SK-N-SH (cell line): ENCODE data around the gene IGSF9. TPM values are rescaled to one million over a fixed set of nuclear protein-coding genes. Genes with fewer than 3 reads are reported as not detected.

Experiments
- CTCF ChIA-PET: fragments of 300-600, 350-600 bp; formaldehyde crosslinking; extraction: SDS; loops from one replicate; lab custom pipeline; 2021; lab: Yijun Ruan, JAX
- POLR2A ChIA-PET: fragments of 350-600 bp; sonication (Branson Sonifier 250); formaldehyde crosslinking; extraction: SDS; loops from one replicate; lab custom pipeline; 2020; ENCODE audit warnings: antibody characterized with exemption, inconsistent platforms; lab: Yijun Ruan, JAX
- DNase-seq: peaks from one replicate; pipeline ENCODE4 v3.0.0; 2012
- H2AFZ ChIP-seq: fragments of 200-600 bp; sonication (generic); 2 replicates; pipeline ENCODE4 v1.8.1; 2016; ENCODE audit warnings: antibody characterized with exemption, mild to moderate bottlenecking, low read depth
- H3F3A ChIP-seq: fragments of 200-600 bp; sonication (generic); replicated peaks from 2 replicates; pipeline ENCODE3; 2016; ENCODE audit warnings: antibody characterized with exemption, mild to moderate bottlenecking; ENCODE audit not compliant: insufficient read depth
- H3K27ac ChIP-seq, 2 experiments: fragments of 200-500 bp in 1 of 2; fragments of 200-600 bp in 1 of 2; sonication (Bioruptor generic) in 1 of 2; sonication (generic), shearing (Covaris generic) in 1 of 2; 2 replicates each; pipeline versions ENCODE4 v1.5.1 to v1.6.1; 2014 to 2016; ENCODE audit warnings: low read depth in 2 of 2, inconsistent platforms in 1 of 2, low read length in 1 of 2, mild to moderate bottlenecking in 1 of 2, mixed read lengths in 1 of 2
- H3K27me3 ChIP-seq: fragments of 200-600 bp; sonication (generic), shearing (Covaris generic); 2 replicates; pipeline ENCODE4 v1.6.1; 2016; ENCODE audit warnings: mixed run types; ENCODE audit not compliant: insufficient read depth
- H3K36me3 ChIP-seq, 2 experiments: fragments of 200-500 bp in 1 of 2; fragments of 200-600 bp in 1 of 2; sonication (Bioruptor generic) in 1 of 2; sonication (generic) in 1 of 2; replicated peaks in 1 of 2; 2 replicates each; pipeline versions ENCODE3 to v1.5.1; 2014 to 2016; ENCODE audit warnings: low read length in 1 of 2, mild to moderate bottlenecking in 1 of 2; ENCODE audit not compliant: insufficient read depth in 2 of 2, control insufficient read depth in 1 of 2
- H3K4me1 ChIP-seq, 2 experiments: fragments of 200-500 bp in 1 of 2; fragments of 200-600 bp in 1 of 2; sonication (Bioruptor generic) in 1 of 2; sonication (generic), shearing (Covaris generic) in 1 of 2; 2 replicates each; pipeline versions ENCODE4 v1.5.1 to v1.6.1; 2014 to 2016; ENCODE audit warnings: low read depth in 1 of 2, low read length in 1 of 2, mixed run types in 1 of 2; ENCODE audit not compliant: insufficient read depth in 2 of 2, control insufficient read depth in 1 of 2
- H3K4me2 ChIP-seq: fragments of 200-600 bp; sonication (generic), shearing (Covaris generic); 2 replicates; pipeline ENCODE4 v1.6.1; 2017; ENCODE audit warnings: mixed run types
- H3K4me3 ChIP-seq, 2 experiments: fragments of 200-500 bp in 1 of 2; fragments of 200-600 bp in 1 of 2; sonication (Bioruptor generic) in 1 of 2; sonication (generic), shearing (Covaris generic) in 1 of 2; 2 replicates each; pipeline versions ENCODE4 v1.5.1 to v1.8.1; 2014 to 2016; ENCODE audit warnings: low read depth in 2 of 2, inconsistent platforms in 1 of 2, low read length in 1 of 2, mild to moderate bottlenecking in 1 of 2, mixed read lengths in 1 of 2, moderate library complexity in 1 of 2
- H3K79me2 ChIP-seq: fragments of 200-600 bp; sonication (generic); 2 replicates; pipeline ENCODE4 v1.8.1; 2017; ENCODE audit warnings: mild to moderate bottlenecking; ENCODE audit not compliant: insufficient read depth
- H3K9ac ChIP-seq: fragments of 200-600 bp; sonication (generic); 2 replicates; pipeline ENCODE4 v1.6.1; 2017; ENCODE audit warnings: mixed run types
- H3K9me2 ChIP-seq: fragments of 200-600 bp; sonication (generic); 2 replicates; pipeline ENCODE4 v1.6.1; 2017; ENCODE audit warnings: mixed run types
- H3K9me3 ChIP-seq: fragments of 200-600 bp; sonication (generic); 2 replicates; pipeline ENCODE4 v1.6.1; 2017; ENCODE audit warnings: mixed run types, mild to moderate bottlenecking, moderate library complexity
- H4K20me1 ChIP-seq: fragments of 200-600 bp; sonication (generic); 2 replicates; pipeline ENCODE4 v1.6.1; 2017; ENCODE audit warnings: mild to moderate bottlenecking, mixed run types; ENCODE audit not compliant: insufficient read depth
- CHD2 ChIP-seq: fragments of 150-350 bp; IDR thresholded peaks from 2 replicates; pipeline ENCODE4 v1.6.1; 2018; ENCODE audit warnings: low read length; ENCODE audit not compliant: partially characterized antibody
- ELF1 ChIP-seq: IDR thresholded peaks from 2 replicates; pipeline ENCODE4 v1.4.0; 2012
- EP300 ChIP-seq, 2 experiments: IDR thresholded peaks; 2 replicates each; pipeline versions ENCODE4 v1.4.0 to v1.6.1; 2012; ENCODE audit warnings: borderline replicate concordance in 1 of 2, low read depth in 1 of 2, low read length in 1 of 2
- IRF3 ChIP-seq: fragments of 150-350 bp; IDR thresholded peaks from 2 replicates; pipeline ENCODE4 v1.6.1; 2016; ENCODE audit warnings: mild to moderate bottlenecking, low read depth, low read length
- JUND ChIP-seq: IDR thresholded peaks from 2 replicates; pipeline ENCODE4 v1.4.0; 2012
- POLR2AphosphoS5 ChIP-seq: IDR thresholded peaks from 2 replicates; pipeline ENCODE4 v1.6.1; 2012; ENCODE audit warnings: low read depth, low read length
- RCOR1 ChIP-seq: fragments of 150-350 bp; IDR thresholded peaks from 2 replicates; pipeline ENCODE4 v1.6.1; 2017; ENCODE audit warnings: antibody characterized with exemption, low read length
- REST ChIP-seq: IDR thresholded peaks from 2 replicates; pipeline ENCODE4 v1.6.1; 2012; ENCODE audit warnings: mild to moderate bottlenecking, low read depth, low read length, moderate library complexity
- RFX5 ChIP-seq: IDR thresholded peaks from 2 replicates; pipeline ENCODE4 v1.6.1; 2012; ENCODE audit warnings: mild to moderate bottlenecking, improper control_type of control experiment, low read length
- SIN3A ChIP-seq: IDR thresholded peaks from 2 replicates; pipeline ENCODE4 v1.6.1; 2012; ENCODE audit warnings: low read depth, mild to moderate bottlenecking, low read length, moderate library complexity, borderline replicate concordance
- USF2 ChIP-seq: fragments of 150-350 bp; IDR thresholded peaks from 2 replicates; pipeline ENCODE4 v1.6.1; 2017; ENCODE audit warnings: antibody characterized with exemption, low read length, low read depth, borderline replicate concordance
- WGBS: methylation state at CpG from one replicate; pipeline ENCODE4 v1.1.6; 2017; ENCODE audit warnings: low lambda C conversion rate; 5-methylcytosine and 5-hydroxymethylcytosine counted together
- polyA plus RNA-seq, 3 experiments: library from polyadenylated mRNA; depleted of rRNA; stranded (reverse); fragments of >200 nt; gene quantifications; 2 replicates each; pipeline ENCODE4 v1.2.3, GENCODE V29; 2012

IGSF9 gene
- polyA plus RNA-seq, 1 of the 3 experiments (the other 2 are of a cell fraction), result 2.4 TPM

- Histone ChIP-seq H3K27me3 (no peaks in the 10 kb centered on the region), H3K9me3 (no peaks in the 10 kb centered on the region), H3K4me1 (peaks cover 13 to 32% of the 10 kb centered on the region in 2 experiments), H3K4me2 (no peak overlapping the region), H3K9me2 (no peaks in the 10 kb centered on the region), H3F3A (peaks cover 9% of the 10 kb centered on the region), H3K79me2 (no peaks in the 10 kb centered on the region), H2AFZ (no peak overlapping the region), H3K9ac (no peak overlapping the region), H3K36me3 (no peaks in the 10 kb centered on the region), H4K20me1 (no peaks in the 10 kb centered on the region), H3K27ac (no peak overlapping the region), H3K4me3 (no peak overlapping the region)
- DNase-seq, result no peak
- TF ChIP-seq RFX5 (no peak), POLR2AphosphoS5 (no peak), ELF1 (no peak), RCOR1 (no peak), JUND (no peak), USF2 (no peak), EP300 (IDR thresholded peaks at IDR 0.05; ENCODE audit: borderline replicate concordance in 1 of 2, low read depth in 1 of 2, low read length in 1 of 2) (no peak), CHD2 (no peak), REST (no peak), IRF3 (no peak), SIN3A (no peak)
- 93% methylated on average over 5 of the region's 5 CpGs for WGBS
- POLR2A ChIA-PET, result no interaction called here
- CTCF ChIA-PET, result interaction anchor here (0.9 to 14.6 kb wide), 23 partner anchors 12 to 760 kb away, joined by 3 to 533 read pairs (median 6); partner anchors contain the start of genes DUSP23, FCRL6, IGSF9 and TAGLN2
These were observed 52.5 kb downstream of the IGSF9 start for GRCh38 chr1:159892944-159893343.
